GM18498 (cell line): ENCODE data around the gene ARL8A.
"Not testable (repeated sequence)": the region's sequence is repeated elsewhere in the genome, so short reads cannot be mapped to it uniquely, and the experiment has no call there.

Experiments used
- ATAC-seq: cut with Tn5 transposase; IDR thresholded peaks from one replicate; pipeline ENCODE4 v1.9.1; 2021; ENCODE audit warnings: mild to moderate bottlenecking, moderate library complexity; ENCODE audit not compliant: unreplicated experiment

ARL8A gene

DNA sequence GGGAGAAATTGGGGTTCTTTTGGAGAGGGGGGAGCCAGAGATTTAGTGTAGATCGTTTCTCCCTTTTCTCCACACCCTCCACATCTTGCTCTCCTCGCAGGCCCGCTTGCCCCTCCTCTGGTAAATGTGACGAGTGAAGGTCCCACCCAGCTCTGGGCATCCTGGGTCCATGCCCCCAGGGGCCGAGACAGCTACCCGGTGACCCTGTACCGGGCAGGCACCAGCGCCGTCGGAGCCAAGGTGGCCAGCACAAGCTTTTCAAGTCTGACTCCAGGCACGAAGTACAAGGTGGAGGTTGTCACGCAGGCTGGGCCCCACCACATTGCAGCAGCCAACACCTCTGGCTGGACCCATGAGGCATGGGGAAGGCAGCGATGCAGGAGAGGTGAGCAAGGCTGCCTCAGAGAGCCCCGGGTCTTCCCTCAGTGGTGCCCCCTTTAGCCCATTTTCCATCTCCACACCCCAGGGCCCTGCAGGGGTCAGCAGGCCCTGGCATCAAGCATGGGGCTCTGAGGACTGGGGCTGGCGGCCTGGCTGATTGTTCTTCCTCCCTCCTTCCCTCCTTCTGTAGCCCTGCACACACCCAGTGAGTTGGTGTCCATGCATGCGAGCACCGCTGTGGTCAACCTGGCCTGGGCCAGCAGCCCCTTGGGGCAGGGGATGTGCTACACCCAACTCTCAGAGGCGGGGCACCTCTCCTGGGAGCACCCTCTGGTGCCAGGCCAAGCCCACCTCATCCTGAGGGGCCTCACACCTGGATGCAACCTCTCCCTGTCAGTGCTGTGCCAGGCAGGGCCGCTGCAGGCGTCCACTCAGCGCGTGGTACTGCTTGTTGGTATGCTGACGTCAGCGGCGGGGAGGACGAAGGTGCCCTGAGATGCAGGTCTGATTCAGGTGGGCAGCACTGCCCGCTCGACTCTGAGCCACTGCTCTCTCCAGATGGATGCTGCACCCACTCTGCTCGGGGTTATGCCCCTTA, 32.7 kb upstream of the ARL8A start:
- no peak for ATAC-seq

DNA sequence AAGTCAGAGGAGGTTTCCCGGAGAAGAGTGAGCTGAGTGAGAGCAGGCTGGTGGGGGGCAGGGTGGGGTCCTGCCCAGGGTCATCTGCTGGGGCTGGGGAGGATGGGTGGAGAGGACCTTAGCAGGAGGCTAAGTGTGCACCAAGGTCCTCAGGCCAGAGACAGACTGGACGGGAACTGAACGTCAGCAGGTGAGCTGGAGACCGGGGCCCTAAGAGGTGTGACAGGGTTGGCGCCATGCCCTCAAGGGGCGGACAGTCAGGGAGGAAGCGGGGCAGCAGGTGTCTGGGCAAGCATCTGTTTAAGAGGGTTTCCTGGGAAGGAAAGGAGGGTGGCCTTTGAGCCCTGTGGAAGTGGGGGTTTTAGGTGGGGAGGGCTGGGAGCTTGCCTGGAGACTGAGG, 29.5 kb upstream of the ARL8A start:
- no peak for ATAC-seq

DNA sequence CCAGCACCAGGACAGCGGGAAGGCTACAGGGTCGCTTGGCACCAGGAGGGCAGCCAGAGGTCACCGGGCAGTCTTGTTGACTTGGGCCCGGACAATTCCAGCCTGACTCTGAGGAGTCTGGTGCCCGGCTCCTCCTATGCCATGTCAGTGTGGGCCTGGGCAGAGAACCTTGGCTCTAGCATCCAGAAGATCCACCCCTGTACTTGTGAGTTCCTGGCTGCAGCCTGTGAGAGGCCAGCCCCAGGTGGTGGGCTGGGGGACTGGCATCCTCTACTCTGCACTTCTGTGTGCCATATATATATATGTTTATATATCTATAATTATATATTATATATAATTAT, 27.4 kb upstream of the ARL8A start:
- no peak for ATAC-seq

DNA sequence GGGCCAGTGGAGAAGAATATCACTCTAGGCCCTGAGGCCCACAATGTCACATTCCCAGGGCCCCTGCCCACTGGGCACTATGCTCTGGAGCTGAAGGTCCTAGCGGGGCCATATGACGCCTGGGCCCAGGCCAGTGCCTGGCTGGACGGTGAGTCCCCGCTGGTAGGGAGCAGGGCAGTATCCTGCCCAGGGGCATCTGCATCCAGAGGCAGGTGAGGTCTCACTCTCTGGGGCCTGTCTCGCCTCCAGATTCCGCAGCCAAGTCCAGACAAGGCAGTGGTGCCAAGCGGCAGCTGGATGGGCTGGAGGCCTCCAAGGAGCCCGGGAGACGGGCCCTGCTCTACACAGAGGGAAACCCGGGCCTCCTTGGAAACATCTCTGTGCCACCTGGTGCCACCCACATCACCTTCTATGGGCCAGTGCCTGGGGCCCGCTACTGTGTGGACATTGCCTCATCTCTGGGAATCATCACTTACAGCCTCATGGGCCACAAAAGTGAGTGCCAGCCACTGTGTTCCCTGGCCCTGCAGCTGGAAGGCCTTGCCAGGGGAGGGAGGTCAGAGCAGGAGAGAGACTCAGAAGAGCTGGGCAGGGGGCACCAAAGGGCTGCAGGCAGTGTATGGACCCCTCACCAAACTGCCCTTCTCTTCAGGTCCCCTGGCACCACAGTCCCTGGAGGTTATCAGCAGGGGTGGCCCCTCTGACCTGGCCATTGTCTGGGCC, 26.9 kb upstream of the ARL8A start:
- no peak for ATAC-seq

DNA sequence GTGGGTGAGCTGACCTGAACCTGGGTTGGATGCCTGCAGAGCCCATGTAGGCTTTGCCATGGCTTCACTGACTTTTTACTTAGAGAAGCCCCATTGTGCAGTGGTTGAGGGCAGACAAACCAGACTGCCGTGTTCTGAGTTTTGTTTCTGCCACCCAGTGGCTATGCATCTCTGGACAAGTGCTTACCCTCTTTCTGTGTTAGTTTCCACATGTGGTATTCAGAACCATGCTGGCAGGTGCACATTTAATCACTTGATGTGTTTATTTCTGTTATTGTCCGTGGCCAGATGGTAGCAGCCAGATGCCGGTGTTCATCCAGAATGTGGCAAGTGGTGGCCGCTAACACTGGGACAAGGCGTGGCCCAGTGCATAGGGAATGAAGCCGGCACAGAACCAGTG, 26.2 kb upstream of the ARL8A start:
- no peak for ATAC-seq

DNA sequence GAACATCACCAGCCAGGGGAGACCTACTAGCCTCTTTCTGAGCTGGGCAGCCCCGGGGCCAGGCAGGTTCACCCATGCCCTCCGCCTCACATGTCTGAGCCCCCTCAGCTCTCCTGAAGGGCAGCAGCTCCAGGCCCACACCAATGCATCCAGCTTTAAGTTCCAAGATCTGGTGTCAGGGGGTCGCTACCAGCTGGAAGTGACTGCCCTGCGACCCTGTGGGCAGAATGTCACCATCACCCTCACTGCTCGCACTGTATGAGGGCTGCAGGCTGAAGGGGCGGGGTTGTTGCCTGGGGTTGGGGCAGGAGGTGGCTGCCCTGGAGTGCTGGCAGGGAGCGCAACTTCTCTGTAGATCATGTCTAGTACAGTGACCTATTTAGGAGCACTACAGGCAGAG, 24.3 kb upstream of the ARL8A start:
- no peak for ATAC-seq

DNA sequence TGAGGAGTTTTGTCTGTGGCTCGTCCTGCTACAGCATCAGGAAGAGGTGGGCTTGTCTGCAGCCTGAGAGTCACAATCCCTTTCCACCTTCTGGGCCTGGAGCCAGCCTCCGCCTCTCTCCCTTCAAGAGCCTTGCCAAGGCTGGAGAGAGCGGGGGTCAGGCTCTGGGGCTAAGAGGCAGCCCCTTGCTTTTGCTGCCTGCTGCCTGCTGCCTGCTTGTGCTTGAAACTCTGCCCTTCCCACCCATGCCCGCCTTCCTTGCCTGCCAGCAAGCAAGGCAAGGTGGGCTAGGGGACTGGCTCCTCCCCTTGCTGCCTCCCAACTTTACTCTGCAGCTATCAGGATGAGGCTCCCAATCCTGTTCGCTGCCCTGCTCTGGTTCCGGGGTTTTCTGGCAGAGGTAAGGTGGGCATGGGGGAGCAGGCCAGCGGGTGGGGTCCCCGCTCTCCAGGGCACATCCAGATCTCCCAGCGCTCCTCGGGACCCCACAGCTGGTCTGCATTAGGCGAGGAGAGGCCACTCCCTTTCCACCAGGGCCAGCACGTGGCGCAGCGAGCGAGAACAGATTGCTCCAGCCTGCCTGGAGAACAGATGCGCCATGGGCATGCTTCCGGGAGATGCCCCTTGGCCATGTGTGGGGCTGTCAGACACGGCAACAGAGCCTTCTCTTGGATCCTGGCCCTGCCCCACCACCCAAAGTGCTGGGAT, 23.3 kb upstream of the ARL8A start:
- ATAC-seq = no peak

DNA sequence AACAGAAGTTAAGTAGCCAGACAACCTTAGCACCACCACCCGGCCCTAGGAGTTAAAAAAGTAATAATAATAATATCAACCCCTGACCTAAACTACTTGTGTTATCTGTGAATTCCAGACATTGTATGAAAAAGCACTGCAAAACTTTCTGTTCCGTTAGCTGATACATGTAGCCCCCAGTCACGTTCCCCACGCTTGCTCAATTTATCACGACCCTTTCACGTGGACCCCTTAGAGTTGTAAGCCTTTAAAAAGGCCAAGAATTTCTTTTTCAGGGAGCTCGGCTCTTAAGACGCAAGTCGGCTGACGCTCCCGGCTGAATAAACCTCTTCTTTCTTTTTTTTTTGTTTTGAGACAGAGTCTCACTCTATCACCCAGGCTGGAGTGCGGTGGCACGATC, 22.5 kb upstream of the ARL8A start:
- ATAC-seq = not testable (repeated sequence)

DNA sequence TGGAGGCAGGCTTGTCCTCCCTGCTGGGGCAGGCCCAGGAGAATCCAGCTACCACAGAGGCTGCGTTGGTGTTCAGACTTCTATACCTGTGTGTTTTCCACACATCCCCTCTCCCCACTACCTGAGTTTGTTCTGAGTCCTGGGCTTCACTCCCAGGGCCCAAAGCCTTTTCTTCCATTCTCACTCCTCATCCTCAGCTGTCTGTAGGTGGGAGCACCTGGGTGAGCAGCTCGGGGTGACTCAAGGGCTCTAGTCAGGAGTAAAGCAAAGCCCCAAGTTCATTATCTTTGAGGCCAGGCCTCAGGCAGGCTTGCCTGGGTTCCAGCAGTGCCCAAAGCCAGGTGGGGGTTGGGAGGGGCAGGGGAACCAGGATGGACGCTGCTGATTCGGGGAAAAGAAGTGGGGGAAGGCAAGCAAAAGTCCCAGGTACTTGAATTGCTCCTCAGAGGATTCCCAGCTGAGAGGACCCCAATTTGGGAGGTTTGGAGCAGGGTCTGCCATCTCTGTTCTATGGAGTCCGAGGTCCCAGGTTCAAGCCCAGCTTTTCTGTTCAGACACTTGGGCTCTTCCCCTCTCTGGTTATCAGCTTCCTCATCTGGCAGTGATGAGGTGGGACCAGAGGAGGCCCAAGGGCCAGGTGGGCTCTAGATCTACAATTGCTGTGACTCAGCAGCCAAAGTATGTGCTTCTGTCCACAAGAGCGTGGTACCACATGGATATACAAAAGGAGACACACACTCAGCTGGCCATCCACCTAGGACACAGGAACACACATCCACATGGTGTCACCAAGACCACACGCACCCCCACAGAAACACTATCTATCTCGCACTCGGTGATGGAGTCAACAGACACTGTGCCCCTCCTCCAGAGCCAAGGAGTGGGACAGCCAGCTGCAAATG, 21.7 kb upstream of the ARL8A start:
- no peak for ATAC-seq

DNA sequence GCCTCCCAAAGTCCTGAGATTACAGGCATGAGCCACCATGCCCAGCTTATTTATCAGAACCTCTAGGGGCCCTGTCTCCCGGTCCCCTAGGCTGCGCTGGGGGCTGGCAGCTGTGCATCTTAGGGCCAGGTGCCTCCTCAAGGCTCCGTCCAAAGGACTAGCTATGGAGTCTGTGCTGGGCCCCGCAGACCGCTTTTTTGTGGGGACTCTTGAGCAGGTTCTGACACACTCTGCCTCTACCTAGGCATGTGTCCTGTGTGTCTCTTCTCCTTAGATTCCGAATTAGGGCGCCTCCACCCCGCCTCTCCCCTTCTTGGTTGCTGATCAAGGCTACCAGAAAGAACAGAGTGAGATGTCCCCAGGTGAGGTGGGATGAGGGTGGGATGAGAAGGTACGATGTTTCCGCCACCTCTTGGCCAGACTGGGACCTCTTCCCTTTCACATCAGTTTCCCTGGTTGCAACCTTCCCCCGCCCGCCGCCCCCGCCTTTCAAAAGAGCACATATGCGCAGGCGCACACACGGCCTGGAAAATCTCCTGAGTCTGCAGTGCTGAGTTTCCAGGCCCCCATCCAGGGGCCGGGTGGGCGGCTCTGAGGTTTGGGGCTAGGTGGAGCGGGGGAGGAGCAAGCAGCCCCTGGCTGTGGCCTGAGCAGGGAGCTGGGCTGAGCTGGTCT, 20.9 kb upstream of the ARL8A start:
- ATAC-seq = no peak

DNA sequence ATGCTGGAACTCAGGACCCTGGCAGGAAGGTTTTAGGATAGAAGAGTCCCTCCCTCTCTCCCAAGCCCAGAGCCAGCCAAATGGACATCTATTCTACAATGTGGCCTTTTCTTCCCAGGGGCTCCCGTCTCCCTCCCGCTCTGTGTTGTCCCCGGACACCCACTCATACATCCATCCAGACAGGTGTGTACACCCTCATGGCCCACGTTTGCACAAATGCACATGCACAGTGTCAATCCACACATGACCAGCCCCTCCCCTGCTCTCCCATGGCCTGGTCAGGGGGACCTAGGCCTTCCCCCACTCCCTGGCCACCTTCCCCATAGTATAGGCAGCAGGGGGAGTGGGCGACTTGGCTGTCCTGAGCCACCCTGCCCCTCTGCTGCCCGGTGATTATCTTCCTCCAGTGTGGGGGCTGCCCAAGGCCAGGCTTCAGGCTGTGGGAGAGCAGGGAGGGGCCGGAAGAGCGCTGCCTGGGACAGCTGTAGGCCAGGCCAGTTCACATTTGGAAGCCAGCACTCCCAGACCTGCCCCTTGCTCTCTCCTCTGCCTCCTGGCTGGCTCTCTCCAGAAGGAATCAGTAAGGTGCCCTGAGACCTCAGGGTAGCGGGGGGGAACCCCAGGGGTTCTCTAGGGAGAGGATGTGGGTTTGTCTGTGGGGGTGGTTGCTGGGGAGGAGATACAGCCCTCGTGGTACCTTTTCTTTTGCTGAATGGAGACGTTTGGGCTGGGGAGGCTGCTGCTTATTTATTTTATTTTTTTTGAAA, 19.9 kb upstream of the ARL8A start:
- peak; percentile 61 for ATAC-seq

DNA sequence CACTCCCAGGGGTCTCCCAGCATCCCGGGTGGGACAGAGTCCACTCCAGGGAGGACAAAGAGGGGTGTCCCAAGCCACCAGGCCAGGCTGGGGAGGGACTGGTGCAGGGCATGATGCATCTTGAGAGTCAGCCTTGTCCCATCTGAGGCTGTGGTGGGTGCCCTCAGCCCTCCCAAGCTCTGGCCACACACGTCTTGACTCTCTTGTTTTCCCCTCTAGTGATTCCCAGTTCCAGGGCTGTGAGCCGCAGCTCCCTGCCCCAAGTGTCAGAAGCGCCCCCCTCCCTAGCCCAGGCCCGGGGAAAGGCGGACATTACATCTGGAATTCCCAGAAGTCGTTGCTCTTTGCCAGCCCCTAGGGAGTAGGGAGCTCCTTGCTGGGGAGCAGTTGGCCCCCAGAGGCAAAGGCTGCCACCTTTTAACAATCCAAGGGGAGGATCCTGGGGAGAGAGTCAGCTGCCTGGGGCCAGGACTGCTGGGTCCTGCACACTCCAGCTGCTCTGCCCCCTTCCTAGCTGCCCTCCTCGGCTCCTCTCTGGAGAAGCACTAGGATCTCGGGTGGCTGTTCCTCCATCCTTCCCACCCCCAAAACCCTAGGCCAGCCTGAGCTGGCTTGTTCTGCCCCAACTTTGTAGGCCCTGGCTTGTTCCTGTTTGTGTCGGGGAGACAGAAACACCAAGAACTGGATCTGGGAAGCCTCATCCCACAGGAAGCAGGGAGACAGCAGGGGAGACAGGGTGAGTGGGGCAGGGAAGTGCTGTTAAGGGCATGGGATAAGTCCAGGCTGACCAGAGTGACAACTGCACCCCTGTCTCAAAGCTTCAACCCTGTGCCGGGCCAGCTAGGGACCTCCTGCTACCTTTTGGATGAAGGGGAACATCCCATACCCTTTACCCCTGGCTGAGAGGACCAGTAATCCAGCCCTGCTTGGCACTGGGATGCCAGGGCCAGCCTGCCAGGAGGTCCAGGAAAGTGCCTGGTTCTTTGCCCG, 19.0 kb upstream of the ARL8A start:
- ATAC-seq = no peak

DNA sequence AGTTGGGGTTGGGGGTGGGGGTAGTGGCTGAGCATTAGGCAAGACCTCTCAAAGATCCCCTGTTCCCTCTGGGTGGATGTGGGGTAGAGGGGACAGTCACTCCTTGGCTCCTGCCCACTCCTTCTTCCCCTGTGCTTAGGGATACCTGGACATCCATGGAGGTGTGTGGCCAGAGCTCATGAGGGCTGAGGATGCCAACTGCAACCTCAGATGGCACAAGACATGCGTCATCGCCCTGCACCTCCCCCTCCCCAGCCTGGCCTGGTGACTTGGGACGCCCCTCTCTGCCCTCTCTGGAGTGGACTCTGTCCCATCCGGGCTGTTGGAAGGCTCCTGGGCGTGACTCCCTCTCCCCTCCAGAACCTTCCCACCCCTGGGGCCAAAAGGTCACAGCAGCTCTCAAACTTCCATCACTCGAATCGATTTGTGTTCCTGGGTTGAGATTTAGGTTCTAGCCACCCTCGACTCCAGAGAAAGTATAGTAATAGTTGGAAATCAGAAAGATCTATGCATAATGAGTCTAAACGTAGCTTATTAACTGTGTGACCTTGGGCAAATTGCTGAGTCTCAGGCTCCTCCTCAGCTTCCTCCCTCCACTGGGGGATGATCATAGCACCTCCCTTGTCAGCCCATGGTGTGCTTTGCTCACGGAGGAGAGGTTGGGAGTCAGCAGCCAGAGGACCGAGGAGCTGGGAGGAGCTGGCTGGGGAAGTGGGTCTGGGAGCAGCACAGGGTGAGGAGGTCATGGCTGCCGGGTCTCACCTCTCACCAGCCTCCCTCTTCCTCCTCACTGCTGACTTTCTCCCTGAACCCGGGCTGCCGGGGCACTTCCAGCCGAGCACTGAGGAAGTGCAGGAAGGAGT, 18.1 kb upstream of the ARL8A start:
- ATAC-seq = no peak

DNA sequence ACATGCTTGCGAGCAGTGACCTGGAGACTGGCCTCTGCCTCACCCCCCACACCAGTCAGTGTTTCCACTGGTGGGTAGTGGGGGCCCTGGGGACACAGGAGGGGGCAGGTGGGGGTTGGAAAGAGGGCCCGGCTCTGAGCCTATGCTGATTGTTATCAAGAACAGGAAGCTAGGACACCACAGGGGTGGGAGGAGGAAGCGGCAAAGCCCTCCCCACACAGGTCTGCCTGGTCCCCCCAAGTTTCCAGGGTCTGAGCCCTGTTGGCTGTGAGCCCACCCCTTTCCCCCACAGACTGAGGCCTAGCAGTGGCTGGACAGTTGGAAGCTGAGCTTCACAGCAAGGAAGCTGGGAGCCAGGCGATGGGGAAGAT, 17.5 kb upstream of the ARL8A start:
- ATAC-seq = no peak

DNA sequence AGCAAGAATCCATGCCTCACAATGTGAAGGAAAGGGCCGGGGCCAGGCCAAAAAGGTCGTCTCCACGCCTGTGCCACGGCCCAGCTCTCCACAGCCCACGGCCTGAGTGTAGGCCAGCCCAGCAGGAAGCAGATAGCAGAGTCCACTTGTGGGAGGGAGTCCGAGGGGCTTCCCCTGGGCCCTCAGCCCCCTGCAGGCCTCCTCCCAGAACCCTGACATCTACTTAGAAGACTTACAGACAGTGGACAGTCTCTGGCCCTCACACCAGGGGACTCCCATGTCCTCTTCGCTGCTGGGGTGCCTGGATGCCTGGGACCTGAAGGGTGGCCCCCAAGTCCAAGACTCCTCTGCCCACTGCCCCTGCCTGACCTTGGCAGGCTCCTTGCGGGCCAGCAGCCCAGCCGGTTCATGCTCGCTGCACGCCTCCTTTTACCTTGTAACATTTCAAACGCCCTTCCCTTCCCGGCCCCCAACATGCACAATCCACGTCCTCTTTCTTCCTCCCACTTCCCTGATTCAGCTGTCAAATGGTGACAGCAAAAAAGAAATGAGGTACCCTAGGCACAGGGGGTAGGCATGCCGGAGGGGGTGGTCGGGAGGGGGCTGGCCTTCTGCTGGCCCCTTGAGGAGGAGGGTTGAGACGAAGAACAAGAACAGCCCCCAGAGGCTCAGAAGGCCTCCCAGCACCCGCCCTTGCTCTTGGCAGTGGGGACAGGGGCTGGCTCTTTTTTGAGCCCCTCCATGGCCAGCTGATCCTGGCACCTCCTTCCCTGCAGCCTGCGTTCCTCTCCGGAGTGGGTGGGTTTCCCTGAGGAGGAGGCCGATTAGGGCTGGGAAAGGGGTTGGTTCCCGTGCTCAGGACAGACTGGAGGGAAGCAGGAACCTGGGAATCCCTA, 16.9 kb upstream of the ARL8A start:
- no peak for ATAC-seq

DNA sequence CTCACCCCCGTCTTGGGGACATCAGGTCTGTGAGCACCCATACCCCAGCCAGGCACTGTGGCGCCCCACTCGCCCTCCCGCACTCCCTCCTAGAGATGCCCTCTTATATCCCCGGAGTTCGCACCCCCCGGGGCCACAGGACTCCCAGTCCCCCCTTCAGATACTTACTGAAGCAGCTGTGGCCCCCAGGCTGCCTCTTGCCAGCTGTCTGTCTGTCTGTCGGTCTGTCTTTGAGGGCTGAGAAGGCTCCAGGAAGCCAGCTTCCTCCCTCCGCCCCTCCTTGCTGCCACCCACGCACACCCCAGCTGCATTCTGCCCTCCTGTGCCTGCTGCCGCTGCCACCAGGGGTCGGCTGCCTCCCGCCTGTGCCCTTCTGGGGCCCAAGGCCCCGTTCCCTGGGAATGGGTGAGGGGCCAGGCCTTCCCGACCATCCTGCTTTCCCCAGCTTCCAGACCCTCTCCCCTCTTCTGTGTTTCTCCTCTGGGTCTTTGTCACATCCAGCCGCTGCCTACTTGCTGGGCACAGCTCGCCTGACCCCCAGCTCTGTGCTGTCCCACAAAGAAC, 15.9 kb upstream of the ARL8A start, which contains the start of gene PTPN7:
PTPN7 (minus strand) TSS at position 226 of the 564 bp plus-strand sequence. CDS start 1,200 bp downstream, outside the sequence.
- peak; percentile 46 for ATAC-seq
